ENCODE measurements around the gene B3GAT1.

B3GAT1 gene

GRCh38 chr11:134395002-134395401 is 17.0 kb downstream of the B3GAT1 start:
- Histone ChIP-seq H3K4me2 (ENCODE audit: low read length) (no peak overlapping the region), H3K9me3 (ENCODE audit: control insufficient read depth, insufficient read depth, low read length) (no peaks in the 10 kb centered on the region), H3K9me2 (replicated peaks; ENCODE audit: control insufficient read depth, low read length) (no peaks in the 10 kb centered on the region), H3K4me3 (ENCODE audit: low read length) (no peak overlapping the region), H3K79me2 (ENCODE audit: control insufficient read depth, low read length) (no peaks in the 10 kb centered on the region), H3K36me3 (ENCODE audit: control insufficient read depth, low read length) (no peaks in the 10 kb centered on the region), H3F3A (ENCODE audit: control insufficient read depth, insufficient read depth) (no peaks in the 10 kb centered on the region), H3K27ac (ENCODE audit: low read depth, low read length) (no peak overlapping the region), H4K20me1 (ENCODE audit: control insufficient read depth, insufficient read depth, low read depth, low read length) (no peaks in the 10 kb centered on the region), H3K4me1 (ENCODE audit: control insufficient read depth, low read length) (no peaks in the 10 kb centered on the region), H3K27me3 (ENCODE audit: control insufficient read depth, low read length) (no peaks in the 10 kb centered on the region)
- TF ChIP-seq, protein P1, sequence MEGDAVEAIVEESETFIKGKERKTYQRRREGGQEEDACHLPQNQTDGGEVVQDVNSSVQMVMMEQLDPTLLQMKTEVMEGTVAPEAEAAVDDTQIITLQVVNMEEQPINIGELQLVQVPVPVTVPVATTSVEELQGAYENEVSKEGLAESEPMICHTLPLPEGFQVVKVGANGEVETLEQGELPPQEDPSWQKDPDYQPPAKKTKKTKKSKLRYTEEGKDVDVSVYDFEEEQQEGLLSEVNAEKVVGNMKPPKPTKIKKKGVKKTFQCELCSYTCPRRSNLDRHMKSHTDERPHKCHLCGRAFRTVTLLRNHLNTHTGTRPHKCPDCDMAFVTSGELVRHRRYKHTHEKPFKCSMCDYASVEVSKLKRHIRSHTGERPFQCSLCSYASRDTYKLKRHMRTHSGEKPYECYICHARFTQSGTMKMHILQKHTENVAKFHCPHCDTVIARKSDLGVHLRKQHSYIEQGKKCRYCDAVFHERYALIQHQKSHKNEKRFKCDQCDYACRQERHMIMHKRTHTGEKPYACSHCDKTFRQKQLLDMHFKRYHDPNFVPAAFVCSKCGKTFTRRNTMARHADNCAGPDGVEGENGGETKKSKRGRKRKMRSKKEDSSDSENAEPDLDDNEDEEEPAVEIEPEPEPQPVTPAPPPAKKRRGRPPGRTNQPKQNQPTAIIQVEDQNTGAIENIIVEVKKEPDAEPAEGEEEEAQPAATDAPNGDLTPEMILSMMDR (IDR thresholded peaks at IDR 0.05; ENCODE audit: low read depth, low read length, poor library complexity, severe bottlenecking), result no peak
- no peak for TF ChIP-seq EZH2phosphoT487 (IDR thresholded peaks at IDR 0.05; ENCODE audit: borderline replicate concordance, low read length)

GRCh38 chr11:134394311-134394710 is 17.7 kb downstream of the B3GAT1 start:
- H3K4me3 ChIP-seq (ENCODE audit: low read length), result no peak overlapping the region
- TF ChIP-seq, protein P1 (IDR thresholded peaks at IDR 0.05; ENCODE audit: low read depth, low read length, poor library complexity, severe bottlenecking), result no peak
- TF ChIP-seq EZH2phosphoT487 (IDR thresholded peaks at IDR 0.05; ENCODE audit: borderline replicate concordance, low read length), result no peak
- no peak overlapping the region for H3K4me2 ChIP-seq (ENCODE audit: low read length)
- no peaks in the 10 kb centered on the region for H3K4me1 ChIP-seq (ENCODE audit: control insufficient read depth, low read length)
- no peaks in the 10 kb centered on the region for H4K20me1 ChIP-seq (ENCODE audit: control insufficient read depth, insufficient read depth, low read depth, low read length)
- no peaks in the 10 kb centered on the region for H3K27me3 ChIP-seq (ENCODE audit: control insufficient read depth, low read length)
- H3K36me3 ChIP-seq (ENCODE audit: control insufficient read depth, low read length), result no peaks in the 10 kb centered on the region
- H3K9me3 ChIP-seq (ENCODE audit: control insufficient read depth, insufficient read depth, low read length), result no peaks in the 10 kb centered on the region
- no peaks in the 10 kb centered on the region for H3K79me2 ChIP-seq (ENCODE audit: control insufficient read depth, low read length)
- no peak overlapping the region for H3K27ac ChIP-seq (ENCODE audit: low read depth, low read length)
- H3F3A ChIP-seq (ENCODE audit: control insufficient read depth, insufficient read depth), result no peaks in the 10 kb centered on the region
- no peaks in the 10 kb centered on the region for H3K9me2 ChIP-seq (replicated peaks; ENCODE audit: control insufficient read depth, low read length)

- Histone ChIP-seq H3K4me3 (ENCODE audit: low read length) (no peak overlapping the region), H3K27me3 (ENCODE audit: control insufficient read depth, low read length) (no peaks in the 10 kb centered on the region), H3K27ac (ENCODE audit: low read depth, low read length) (no peak overlapping the region), H3K79me2 (ENCODE audit: control insufficient read depth, low read length) (no peaks in the 10 kb centered on the region), H3K9me2 (replicated peaks; ENCODE audit: control insufficient read depth, low read length) (no peaks in the 10 kb centered on the region), H3K36me3 (ENCODE audit: control insufficient read depth, low read length) (no peaks in the 10 kb centered on the region), H3K4me1 (ENCODE audit: control insufficient read depth, low read length) (no peaks in the 10 kb centered on the region), H3F3A (ENCODE audit: control insufficient read depth, insufficient read depth) (no peaks in the 10 kb centered on the region), H4K20me1 (ENCODE audit: control insufficient read depth, insufficient read depth, low read depth, low read length) (no peaks in the 10 kb centered on the region), H3K9me3 (ENCODE audit: control insufficient read depth, insufficient read depth, low read length) (no peaks in the 10 kb centered on the region), H3K4me2 (ENCODE audit: low read length) (no peak overlapping the region)
- TF ChIP-seq EZH2phosphoT487 (IDR thresholded peaks at IDR 0.05; ENCODE audit: borderline replicate concordance, low read length), result no peak
- TF ChIP-seq, protein P1 (IDR thresholded peaks at IDR 0.05; ENCODE audit: low read depth, low read length, poor library complexity, severe bottlenecking), result no peak
These were observed 18.4 kb downstream of the B3GAT1 start for GRCh38 chr11:134393638-134394037.

Measured in DOHH2 (cell line).